ENCODE data around the gene PTPRQ. TPM values are rescaled to one million over a fixed set of nuclear protein-coding genes. Genes with fewer than 3 reads are reported as not detected.

The PTPRQ gene
- polyA plus RNA-seq, 1 of the 3 experiments (the other 2 are of a cell fraction) = 0.46 TPM

- TF ChIP-seq, protein P1, sequence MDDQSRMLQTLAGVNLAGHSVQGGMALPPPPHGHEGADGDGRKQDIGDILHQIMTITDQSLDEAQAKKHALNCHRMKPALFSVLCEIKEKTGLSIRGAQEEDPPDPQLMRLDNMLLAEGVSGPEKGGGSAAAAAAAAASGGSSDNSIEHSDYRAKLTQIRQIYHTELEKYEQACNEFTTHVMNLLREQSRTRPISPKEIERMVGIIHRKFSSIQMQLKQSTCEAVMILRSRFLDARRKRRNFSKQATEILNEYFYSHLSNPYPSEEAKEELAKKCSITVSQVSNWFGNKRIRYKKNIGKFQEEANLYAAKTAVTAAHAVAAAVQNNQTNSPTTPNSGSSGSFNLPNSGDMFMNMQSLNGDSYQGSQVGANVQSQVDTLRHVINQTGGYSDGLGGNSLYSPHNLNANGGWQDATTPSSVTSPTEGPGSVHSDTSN (IDR thresholded peaks at IDR 0.05) = no peak
- no peak for TF ChIP-seq RXRA (IDR thresholded peaks at IDR 0.05; ENCODE audit: borderline replicate concordance, low read depth)
Observed at GRCh38 chr12:80714846-80715245, 270.8 kb downstream of the PTPRQ start (continued).

- no peaks in the 10 kb centered on the region for H3K36me3 ChIP-seq (replicated peaks in 1 of 2; ENCODE audit: control insufficient read depth in 1 of 2, insufficient read depth in 2 of 2, low read length in 1 of 2)
- H3K4me1 ChIP-seq (ENCODE audit: control insufficient read depth in 1 of 2, insufficient read depth in 2 of 2, low read depth in 1 of 2, low read length in 1 of 2) = no peaks in the 10 kb centered on the region
- CTCF ChIA-PET = no interaction called here
- H3F3A ChIP-seq (replicated peaks; ENCODE audit: insufficient read depth) = no peaks in the 10 kb centered on the region
- no peak for DNase-seq
- POLR2A ChIA-PET = no interaction called here
- H3K9ac ChIP-seq = no peak overlapping the region
- no peak overlapping the region for H3K27ac ChIP-seq (ENCODE audit: low read depth in 2 of 2, low read length in 1 of 2)
- H3K4me2 ChIP-seq = no peak overlapping the region
- WGBS (ENCODE audit: low lambda C conversion rate) = 6% methylated on average over 10 of the region's 10 CpGs
- no peaks in the 10 kb centered on the region for H4K20me1 ChIP-seq (ENCODE audit: insufficient read depth)
- TF ChIP-seq, protein P2, sequence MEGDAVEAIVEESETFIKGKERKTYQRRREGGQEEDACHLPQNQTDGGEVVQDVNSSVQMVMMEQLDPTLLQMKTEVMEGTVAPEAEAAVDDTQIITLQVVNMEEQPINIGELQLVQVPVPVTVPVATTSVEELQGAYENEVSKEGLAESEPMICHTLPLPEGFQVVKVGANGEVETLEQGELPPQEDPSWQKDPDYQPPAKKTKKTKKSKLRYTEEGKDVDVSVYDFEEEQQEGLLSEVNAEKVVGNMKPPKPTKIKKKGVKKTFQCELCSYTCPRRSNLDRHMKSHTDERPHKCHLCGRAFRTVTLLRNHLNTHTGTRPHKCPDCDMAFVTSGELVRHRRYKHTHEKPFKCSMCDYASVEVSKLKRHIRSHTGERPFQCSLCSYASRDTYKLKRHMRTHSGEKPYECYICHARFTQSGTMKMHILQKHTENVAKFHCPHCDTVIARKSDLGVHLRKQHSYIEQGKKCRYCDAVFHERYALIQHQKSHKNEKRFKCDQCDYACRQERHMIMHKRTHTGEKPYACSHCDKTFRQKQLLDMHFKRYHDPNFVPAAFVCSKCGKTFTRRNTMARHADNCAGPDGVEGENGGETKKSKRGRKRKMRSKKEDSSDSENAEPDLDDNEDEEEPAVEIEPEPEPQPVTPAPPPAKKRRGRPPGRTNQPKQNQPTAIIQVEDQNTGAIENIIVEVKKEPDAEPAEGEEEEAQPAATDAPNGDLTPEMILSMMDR (IDR thresholded peaks at IDR 0.05) = no peak
- TF ChIP-seq ELF1 (IDR thresholded peaks at IDR 0.05) (no peak), RXRA (IDR thresholded peaks at IDR 0.05; ENCODE audit: borderline replicate concordance, low read depth) (no peak), CHD2 (IDR thresholded peaks at IDR 0.05; ENCODE audit: low read length, partially characterized antibody) (no peak), TCF12 (IDR thresholded peaks at IDR 0.05) (no peak), FOXM1 (IDR thresholded peaks at IDR 0.05; ENCODE audit: low read depth) (no peak), TAF1 (IDR thresholded peaks at IDR 0.05; ENCODE audit: borderline replicate concordance, low read depth, low read length) (no peak), YY1 (IDR thresholded peaks at IDR 0.05; ENCODE audit: low read depth) (no peak), JUND (IDR thresholded peaks at IDR 0.05) (no peak), POLR2AphosphoS5 (IDR thresholded peaks at IDR 0.05; ENCODE audit: low read depth, low read length) (no peak), FOXJ3 (CRISPR knock-in tag; IDR thresholded peaks at IDR 0.05) (no peak), GATA2 (CRISPR knock-in tag; IDR thresholded peaks at IDR 0.05) (no peak), RCOR1 (IDR thresholded peaks at IDR 0.05; ENCODE audit: low read length) (no peak), USF1 (IDR thresholded peaks at IDR 0.05; ENCODE audit: borderline replicate concordance, low read depth) (no peak), EP300 (IDR thresholded peaks at IDR 0.05; ENCODE audit: borderline replicate concordance in 1 of 2, low read depth in 1 of 2, low read length in 1 of 2) (no peak), MXI1 (IDR thresholded peaks at IDR 0.05; ENCODE audit: low read depth, low read length) (no peak), REST (IDR thresholded peaks at IDR 0.05; ENCODE audit: low read depth, low read length) (no peak)
- TF ChIP-seq, protein P3, sequence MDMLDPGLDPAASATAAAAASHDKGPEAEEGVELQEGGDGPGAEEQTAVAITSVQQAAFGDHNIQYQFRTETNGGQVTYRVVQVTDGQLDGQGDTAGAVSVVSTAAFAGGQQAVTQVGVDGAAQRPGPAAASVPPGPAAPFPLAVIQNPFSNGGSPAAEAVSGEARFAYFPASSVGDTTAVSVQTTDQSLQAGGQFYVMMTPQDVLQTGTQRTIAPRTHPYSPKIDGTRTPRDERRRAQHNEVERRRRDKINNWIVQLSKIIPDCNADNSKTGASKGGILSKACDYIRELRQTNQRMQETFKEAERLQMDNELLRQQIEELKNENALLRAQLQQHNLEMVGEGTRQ (IDR thresholded peaks at IDR 0.05; ENCODE audit: borderline replicate concordance, low read depth, low read length) = no peak
- H3K4me3 ChIP-seq (ENCODE audit: low read depth in 2 of 2, low read length in 1 of 2) = no peak overlapping the region
- H3K79me2 ChIP-seq (ENCODE audit: insufficient read depth) = no peaks in the 10 kb centered on the region
- H2AFZ ChIP-seq (ENCODE audit: low read depth) = no peak overlapping the region
- H3K9me2 ChIP-seq = no peaks in the 10 kb centered on the region
- no peaks in the 10 kb centered on the region for H3K9me3 ChIP-seq
- H3K27me3 ChIP-seq (ENCODE audit: insufficient read depth) = peaks cover 69% of the 10 kb centered on the region
Observed at GRCh38 chr12:80715713-80716249, 271.7 kb downstream of the PTPRQ start.

All from SK-N-SH (cell line).